HL-60 (cell line): ENCODE measurements around the gene PRM1.

Source experiments
- CTCF ChIP-seq: IDR thresholded peaks from one replicate; pipeline ENCODE4 v1.5.1; 2011; ENCODE audit warnings: low read length, control low read depth, inconsistent platforms; ENCODE audit not compliant: insufficient read depth
- POLR2AphosphoS5 ChIP-seq: IDR thresholded peaks from 2 replicates; pipeline ENCODE4 v1.6.1; 2012; ENCODE audit warnings: low read depth

GRCh38 chr16:11326084-11326736 lies 45.1 kb upstream of the PRM1 start:
- TF ChIP-seq CTCF (no peak), POLR2AphosphoS5 (no peak)
